Neuronal stem cell (in vitro differentiated cells): ENCODE results near the gene CFTR.

Experiments
- DNase-seq: peaks from one replicate; pipeline ENCODE4 v3.0.0-alpha.2; 2013; ENCODE audit warnings: low spot score
- H2AFZ ChIP-seq: one replicate; pipeline ENCODE4 v1.6.1; 2013; ENCODE audit warnings: mild to moderate bottlenecking, low read length, inconsistent platforms
- H2AK5ac ChIP-seq: 2 replicates; pipeline ENCODE4 v1.6.1; 2013; ENCODE audit warnings: low read depth, mild to moderate bottlenecking, inconsistent platforms, low read length, moderate library complexity, mixed read lengths
- H2BK120ac ChIP-seq: 2 replicates; pipeline ENCODE4 v1.6.1; 2013; ENCODE audit warnings: low read depth, mild to moderate bottlenecking, inconsistent platforms, low read length, moderate library complexity, mixed read lengths
- H2BK12ac ChIP-seq: one replicate; pipeline ENCODE4 v1.6.1; 2013; ENCODE audit warnings: low read length, inconsistent platforms
- H2BK15ac ChIP-seq: 2 replicates; pipeline ENCODE4 v1.6.1; 2013; ENCODE audit warnings: mild to moderate bottlenecking, low read length, inconsistent platforms, mixed read lengths
- H2BK5ac ChIP-seq: one replicate; pipeline ENCODE4 v1.6.1; 2013; ENCODE audit warnings: inconsistent platforms, mild to moderate bottlenecking, low read length, moderate library complexity
- H3K14ac ChIP-seq: one replicate; pipeline ENCODE4 v1.6.1; 2013; ENCODE audit warnings: low read length, inconsistent platforms
- H3K18ac ChIP-seq: 2 replicates; pipeline ENCODE4 v1.6.1; 2013; ENCODE audit warnings: low read length, inconsistent platforms
- H3K23ac ChIP-seq: 2 replicates; pipeline ENCODE4 v1.6.1; 2013; ENCODE audit warnings: low read depth, mild to moderate bottlenecking, mixed read lengths, low read length, inconsistent platforms; ENCODE audit not compliant: poor library complexity
- H3K27ac ChIP-seq: replicated peaks from 3 replicates; pipeline ENCODE4 v1.5.1; 2013; ENCODE audit warnings: low read length, inconsistent platforms
- H3K27me3 ChIP-seq, 3 experiments: 2 replicates each; pipeline ENCODE4 v1.6.1; 2013; ENCODE audit warnings: low read length in 3 of 3, mild to moderate bottlenecking in 2 of 3, inconsistent platforms in 1 of 3, low read depth in 1 of 3, mixed read lengths in 1 of 3, moderate library complexity in 1 of 3; ENCODE audit not compliant: control insufficient read depth in 3 of 3, insufficient read depth in 3 of 3
- H3K36me3 ChIP-seq, 2 donors: replicated peaks in 1 of 2; 2 replicates each; pipeline ENCODE4 v1.6.1; 2013; ENCODE audit warnings: low read length in 2 of 2; ENCODE audit not compliant: control insufficient read depth in 2 of 2, insufficient read depth in 2 of 2
- H3K4ac ChIP-seq: 2 replicates; pipeline ENCODE4 v1.6.1; 2013; ENCODE audit warnings: inconsistent platforms, mild to moderate bottlenecking, low read length, moderate library complexity
- H3K4me1 ChIP-seq, 2 donors: 1 replicate in 1 of 2; 2 replicates in 1 of 2; pipeline ENCODE4 v1.6.1; 2013; ENCODE audit warnings: low read length in 2 of 2, low read depth in 1 of 2; ENCODE audit not compliant: control insufficient read depth in 2 of 2, insufficient read depth in 1 of 2
- H3K4me2 ChIP-seq: one replicate; pipeline ENCODE4 v1.6.1; 2013; ENCODE audit warnings: mild to moderate bottlenecking, low read length, inconsistent platforms; ENCODE audit not compliant: insufficient read depth, poor library complexity, severe bottlenecking
- H3K4me3 ChIP-seq, 2 donors: 2 replicates each; pipeline ENCODE4 v1.5.1; 2013; ENCODE audit warnings: low read length in 2 of 2, mild to moderate bottlenecking in 2 of 2, inconsistent platforms in 1 of 2, moderate library complexity in 1 of 2
- H3K79me1 ChIP-seq: one replicate; pipeline ENCODE4 v1.6.1; 2013; ENCODE audit warnings: low read depth, mild to moderate bottlenecking, inconsistent platforms, low read length, moderate library complexity
- H3K9ac ChIP-seq: one replicate; pipeline ENCODE4 v1.6.1; 2013; ENCODE audit warnings: mild to moderate bottlenecking, low read depth, low read length, inconsistent platforms; ENCODE audit not compliant: poor library complexity
- H3K9me3 ChIP-seq, 2 donors: replicated peaks in 1 of 2; 2 replicates each; pipeline versions ENCODE3 to v1.6.1; 2013; ENCODE audit warnings: low read length in 2 of 2, mild to moderate bottlenecking in 2 of 2, inconsistent platforms in 1 of 2, low read depth in 1 of 2, mixed read lengths in 1 of 2, moderate library complexity in 1 of 2; ENCODE audit not compliant: control insufficient read depth in 2 of 2, insufficient read depth in 1 of 2
- H4K8ac ChIP-seq: one replicate; pipeline ENCODE4 v1.6.1; 2013; ENCODE audit warnings: low read depth, mild to moderate bottlenecking, inconsistent platforms, low read length, moderate library complexity
- H4K91ac ChIP-seq: one replicate; pipeline ENCODE4 v1.6.1; 2013; ENCODE audit warnings: low read length, low read depth, mild to moderate bottlenecking, inconsistent platforms; ENCODE audit not compliant: poor library complexity
- WGBS, 2 donors: extraction: QIAGEN DNeasy Blood & Tissue Kit; methylation state at CpG; one replicate each; pipeline ENCODE4 v1.1.7; 2013; ENCODE audit warnings: missing lambda C conversion rate in 2 of 2, mixed read lengths in 1 of 2; ENCODE audit not compliant: insufficient read length in 2 of 2, insufficient replicate concordance in 1 of 2; ENCODE audit errors: extremely low coverage in 2 of 2; 5-methylcytosine and 5-hydroxymethylcytosine counted together

The CFTR gene

DNA sequence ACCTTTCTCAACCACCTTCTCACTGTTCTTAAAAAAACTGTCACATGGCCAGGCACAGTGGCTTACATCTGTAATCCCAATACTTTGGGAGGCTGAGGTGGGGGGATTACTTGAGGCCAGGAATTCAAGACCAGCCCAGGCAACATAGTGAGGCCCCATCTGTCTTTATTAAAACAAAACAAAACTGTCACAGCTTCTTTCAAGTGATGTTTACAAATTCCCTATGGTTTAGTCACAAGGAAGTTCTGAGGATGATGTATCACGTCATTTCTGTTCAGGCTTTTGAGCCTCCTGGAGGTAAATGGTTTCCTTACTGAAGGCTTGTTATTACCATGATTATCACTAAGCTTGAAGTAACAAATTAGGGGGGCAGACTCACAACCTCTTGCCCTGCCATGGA, 186.2 kb downstream of the CFTR start:
- Histone ChIP-seq H3K23ac (no peak overlapping the region), H2BK120ac (no peak overlapping the region), H3K36me3 (no peaks in the 10 kb centered on the region), H3K4me2 (no peak overlapping the region), H2AK5ac (no peak overlapping the region), H3K9me3 (no peaks in the 10 kb centered on the region), H3K27me3 (no peaks in the 10 kb centered on the region), H4K8ac (no peak overlapping the region), H2AFZ (no peak overlapping the region), H4K91ac (no peak overlapping the region), H3K18ac (no peak overlapping the region), H2BK15ac (no peak overlapping the region), H3K4ac (no peak overlapping the region), H3K27ac (no peak overlapping the region), H2BK12ac (no peak overlapping the region), H3K4me1 (no peaks in the 10 kb centered on the region), H3K4me3 (no peak overlapping the region), H2BK5ac (no peak overlapping the region), H3K79me1 (no peaks in the 10 kb centered on the region), H3K14ac (no peak overlapping the region), H3K9ac (no peak overlapping the region)
- DNase-seq, result no peak
- WGBS, 2 donors, result no CpG with 5 or more reads among the region's 1 CpG

GRCh38 chr7:117666689-117667088, 186.9 kb downstream of the CFTR start:
- Histone ChIP-seq H3K4me3 (no peak overlapping the region), H3K9me3 (no peaks in the 10 kb centered on the region), H2BK15ac (no peak overlapping the region), H3K4me1 (no peaks in the 10 kb centered on the region), H3K4me2 (no peak overlapping the region), H2BK5ac (no peak overlapping the region), H3K27ac (no peak overlapping the region), H3K18ac (no peak overlapping the region), H3K23ac (no peak overlapping the region), H2BK12ac (no peak overlapping the region), H3K4ac (no peak overlapping the region), H2BK120ac (no peak overlapping the region), H3K27me3 (no peaks in the 10 kb centered on the region), H4K8ac (no peak overlapping the region), H3K9ac (no peak overlapping the region), H2AK5ac (no peak overlapping the region), H3K36me3 (no peaks in the 10 kb centered on the region), H3K79me1 (no peaks in the 10 kb centered on the region), H4K91ac (no peak overlapping the region), H3K14ac (no peak overlapping the region), H2AFZ (no peak overlapping the region)
- DNase-seq, result no peak
- WGBS, 2 donors, result no CpG with 5 or more reads among the region's 6 CpGs

DNA sequence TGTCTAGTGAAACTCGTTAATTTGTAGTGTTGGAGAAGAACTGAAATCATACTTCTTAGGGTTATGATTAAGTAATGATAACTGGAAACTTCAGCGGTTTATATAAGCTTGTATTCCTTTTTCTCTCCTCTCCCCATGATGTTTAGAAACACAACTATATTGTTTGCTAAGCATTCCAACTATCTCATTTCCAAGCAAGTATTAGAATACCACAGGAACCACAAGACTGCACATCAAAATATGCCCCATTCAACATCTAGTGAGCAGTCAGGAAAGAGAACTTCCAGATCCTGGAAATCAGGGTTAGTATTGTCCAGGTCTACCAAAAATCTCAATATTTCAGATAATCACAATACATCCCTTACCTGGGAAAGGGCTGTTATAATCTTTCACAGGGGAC, 187.6 kb downstream of the CFTR start:
- whole genome bisulfite sequencing, 2 donors, result no CpG with 5 or more reads among the region's 2 CpGs
- Histone ChIP-seq H3K9me3 (no peaks in the 10 kb centered on the region), H3K36me3 (no peaks in the 10 kb centered on the region), H4K8ac (no peak overlapping the region), H4K91ac (no peak overlapping the region), H3K4me1 (no peaks in the 10 kb centered on the region), H3K14ac (no peak overlapping the region), H2BK120ac (no peak overlapping the region), H2BK12ac (no peak overlapping the region), H3K27me3 (no peaks in the 10 kb centered on the region), H2AK5ac (no peak overlapping the region), H3K27ac (no peak overlapping the region), H2BK5ac (no peak overlapping the region), H3K4me2 (no peak overlapping the region), H3K9ac (no peak overlapping the region), H3K18ac (no peak overlapping the region), H3K4me3 (no peak overlapping the region), H2BK15ac (no peak overlapping the region), H3K23ac (no peak overlapping the region), H3K79me1 (no peaks in the 10 kb centered on the region), H2AFZ (no peak overlapping the region), H3K4ac (no peak overlapping the region)
- DNase-seq, result no peak

DNA sequence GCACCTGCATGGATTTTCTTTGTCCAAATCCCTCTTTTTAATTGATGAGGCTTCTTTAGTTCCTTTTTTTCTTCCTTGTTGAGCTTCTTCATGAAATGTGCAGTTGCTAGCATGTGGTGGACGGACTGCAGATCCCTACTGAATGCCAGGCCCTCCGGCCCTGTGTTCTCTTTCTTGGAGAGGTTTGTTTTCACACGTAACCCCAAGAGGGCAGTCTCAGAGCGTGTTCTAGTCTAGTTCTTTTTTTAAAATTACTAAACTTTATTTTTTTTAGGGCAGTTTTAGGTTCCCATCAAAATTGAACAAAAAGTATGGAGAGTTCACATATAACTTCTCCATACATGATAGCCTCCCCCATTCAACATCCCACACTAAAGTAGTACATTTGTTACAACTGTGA, 190.0 kb downstream of the CFTR start:
- H3K4me2 ChIP-seq, result no peak overlapping the region
- WGBS, 2 donors, result no CpG with 5 or more reads among the region's 4 CpGs

More for the DNA sequence above, 190.0 kb downstream of the CFTR start:
- no peak overlapping the region for H3K27ac ChIP-seq
- H3K23ac ChIP-seq, result no peak overlapping the region
- DNase-seq, result no peak
- H4K8ac ChIP-seq, result no peak overlapping the region
- no peak overlapping the region for H3K4me3 ChIP-seq
- no peak overlapping the region for H3K9ac ChIP-seq
- H3K79me1 ChIP-seq, result no peaks in the 10 kb centered on the region
- H2AFZ ChIP-seq, result no peak overlapping the region
- H3K36me3 ChIP-seq, result no peaks in the 10 kb centered on the region
- no peak overlapping the region for H2BK5ac ChIP-seq
- H4K91ac ChIP-seq, result no peak overlapping the region
- H3K9me3 ChIP-seq, result no peaks in the 10 kb centered on the region
- no peak overlapping the region for H2BK12ac ChIP-seq
- H3K4ac ChIP-seq, result no peak overlapping the region
- H2BK120ac ChIP-seq, result no peak overlapping the region
- no peak overlapping the region for H2BK15ac ChIP-seq
- no peak overlapping the region for H3K18ac ChIP-seq
- H3K4me1 ChIP-seq, result peaks cover 5 to 16% of the 10 kb centered on the region in 2 donors
- no peak overlapping the region for H3K14ac ChIP-seq
- no peaks in the 10 kb centered on the region for H3K27me3 ChIP-seq
- H2AK5ac ChIP-seq, result no peak overlapping the region
